G401.6 (cell line): Measurements from ENCODE around the gene MLH1.
"Not testable (repeated sequence)": the region's sequence is repeated elsewhere in the genome, so short reads cannot be mapped to it uniquely, and the experiment has no call there.

ENCODE experiments used
- FAIRE-seq: peaks from 2 replicates; lab custom pipeline; 2012; peaks lifted over from hg19 to GRCh38; lab: Jason Lieb, UNC

Gene MLH1

DNA sequence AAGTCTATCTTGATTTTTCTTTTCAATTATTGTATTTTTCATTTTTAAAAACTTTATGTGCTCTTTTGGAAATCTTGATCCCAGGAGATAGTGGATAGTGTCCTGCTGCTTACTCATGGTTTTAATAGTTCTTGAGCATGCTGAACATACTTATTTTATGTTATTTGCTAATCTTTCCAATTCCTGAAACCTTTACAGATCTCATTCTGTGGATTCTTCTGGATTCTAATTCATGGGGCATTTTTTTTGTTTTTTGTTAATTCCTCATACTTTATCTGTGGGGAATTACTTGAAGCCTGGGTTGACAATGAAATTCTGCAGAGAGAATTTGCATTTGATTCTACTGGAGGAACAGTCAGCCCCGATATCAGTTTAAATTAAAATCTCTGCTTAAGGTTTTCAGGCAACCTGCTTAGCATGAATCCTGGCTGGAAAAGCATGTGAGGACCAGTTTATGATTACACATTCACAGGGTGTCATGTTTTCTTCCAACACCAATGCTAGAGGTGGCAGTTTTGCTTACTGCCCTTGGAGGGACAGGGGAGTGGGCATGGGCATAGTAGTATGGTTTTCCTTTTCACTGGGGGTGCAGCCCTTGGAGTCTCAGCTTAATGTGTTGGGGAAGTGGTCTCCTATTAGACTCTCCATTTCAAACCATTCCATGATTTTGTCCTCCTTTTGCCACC lies 46.0 kb downstream of the MLH1 start:
- FAIRE-seq = no peak

DNA sequence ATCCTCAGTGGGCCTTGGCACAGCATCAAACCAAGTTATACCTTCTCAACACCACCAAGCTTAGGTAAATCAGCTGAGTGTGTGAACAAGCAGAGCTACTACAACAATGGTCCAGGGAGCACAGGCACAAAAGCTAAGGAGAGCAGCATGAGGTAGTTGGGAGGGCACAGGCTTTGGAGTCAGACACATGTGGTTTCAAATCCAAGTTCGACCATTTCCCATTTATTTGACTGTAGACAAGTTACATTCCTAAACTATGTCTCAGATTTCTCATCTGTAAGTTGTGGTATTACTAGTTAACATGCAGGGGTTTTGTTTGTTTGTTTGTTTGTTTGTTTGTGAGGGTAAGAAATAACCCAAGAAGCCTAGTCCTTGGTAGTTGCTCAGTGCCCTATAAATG lies 46.9 kb downstream of the MLH1 start:
- no peak for FAIRE-seq

DNA sequence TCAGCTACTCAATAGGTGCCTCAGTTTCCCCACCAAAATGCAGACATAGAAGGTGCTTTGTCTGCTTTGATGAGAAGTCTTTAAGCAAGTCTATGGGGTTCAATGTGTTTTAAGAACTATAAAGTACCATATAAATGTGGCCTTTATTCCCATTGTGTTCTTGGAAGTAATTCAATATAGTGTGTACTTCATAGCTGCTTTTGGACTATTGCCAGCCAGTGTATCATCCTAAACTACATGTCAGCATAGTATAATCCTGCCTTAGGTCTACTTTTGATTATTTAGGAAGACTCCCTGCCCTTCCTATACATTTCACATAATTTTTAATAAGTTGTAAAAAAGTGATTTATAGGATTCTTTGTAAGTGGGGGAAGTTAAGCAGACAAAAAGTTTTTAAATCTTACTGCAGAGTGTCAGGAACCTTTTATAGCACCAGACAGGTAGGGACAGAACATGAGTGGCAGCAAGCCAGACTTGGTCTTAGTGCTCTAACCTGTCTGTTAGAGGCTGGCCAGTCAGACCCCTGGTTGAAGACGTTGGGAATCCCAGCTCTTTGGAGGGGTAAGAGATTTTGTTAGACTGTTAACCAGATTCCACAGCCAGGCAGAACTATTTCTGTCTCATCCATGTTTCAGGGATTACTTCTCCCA lies 48.4 kb downstream of the MLH1 start:
- FAIRE-seq = no peak

DNA sequence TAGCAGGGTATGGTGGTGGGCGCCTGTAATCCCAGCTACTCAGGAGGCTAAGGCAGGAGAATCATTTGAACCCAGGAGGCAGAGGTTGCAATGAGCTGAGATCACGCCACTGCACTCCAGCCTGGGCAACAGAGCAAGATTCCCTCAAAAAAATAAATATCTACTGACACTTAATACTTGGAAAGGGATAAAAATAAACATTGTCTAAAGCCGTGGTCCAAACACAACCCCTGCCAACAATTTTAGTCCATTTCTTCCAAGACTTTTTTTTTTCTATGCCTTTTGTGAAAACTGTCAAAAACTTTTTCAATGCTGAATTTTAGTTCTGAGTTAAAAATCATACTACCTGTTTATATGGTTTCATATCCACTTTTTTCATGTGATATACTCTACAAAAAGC lies 49.4 kb downstream of the MLH1 start:
- not testable (repeated sequence) for FAIRE-seq

DNA sequence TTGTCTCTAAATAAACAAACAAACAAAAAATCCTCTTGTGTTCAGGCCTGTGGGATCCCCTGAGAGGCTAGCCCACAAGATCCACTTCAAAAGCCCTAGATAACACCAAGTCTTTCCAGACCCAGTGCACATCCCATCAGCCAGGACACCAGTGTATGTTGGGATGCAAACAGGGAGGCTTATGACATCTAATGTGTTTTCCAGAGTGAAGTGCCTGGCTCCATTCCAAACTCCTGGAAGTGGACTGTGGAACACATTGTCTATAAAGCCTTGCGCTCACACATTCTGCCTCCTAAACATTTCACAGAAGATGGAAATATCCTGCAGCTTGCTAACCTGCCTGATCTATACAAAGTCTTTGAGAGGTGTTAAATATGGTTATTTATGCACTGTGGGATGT lies 57.0 kb downstream of the MLH1 start:
- FAIRE-seq = no peak

DNA sequence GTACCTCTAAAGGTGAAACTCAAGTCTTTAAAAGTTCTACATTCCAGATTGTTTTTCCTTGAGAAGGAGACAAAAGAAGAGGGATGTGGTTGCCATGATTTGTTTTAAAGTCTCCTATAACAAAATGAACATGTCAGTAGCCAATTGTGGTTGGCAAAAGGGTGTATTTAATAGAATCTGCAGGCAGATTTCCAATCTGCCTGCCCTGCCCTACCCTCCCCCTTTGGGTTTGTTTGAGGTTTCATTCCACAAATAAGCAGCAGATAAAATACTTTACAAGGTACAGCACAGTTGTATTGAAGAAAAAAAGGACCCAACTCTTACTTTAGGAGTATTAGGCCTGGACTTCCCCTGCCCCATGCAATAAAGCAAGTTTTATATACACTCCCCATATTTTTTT lies 59.5 kb downstream of the MLH1 start:
- FAIRE-seq = no peak

DNA sequence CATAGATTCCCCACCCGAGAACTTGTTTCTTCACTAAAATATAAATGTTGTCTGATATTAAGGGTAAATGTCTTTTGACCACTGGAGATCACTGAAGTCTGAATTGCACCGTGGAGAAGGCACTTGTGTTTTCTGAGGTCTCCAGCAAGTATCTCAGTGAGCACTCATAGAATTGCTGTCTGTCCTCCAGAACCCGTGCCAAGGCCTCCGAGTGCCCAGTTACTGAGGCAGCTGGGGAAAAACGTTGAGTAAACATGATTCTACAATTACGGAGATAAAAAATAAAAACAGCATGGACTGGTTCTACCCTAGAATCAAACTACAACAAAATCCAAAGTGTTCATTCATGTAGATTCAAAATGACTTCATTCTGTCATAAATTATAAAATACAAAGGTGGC lies 60.0 kb downstream of the MLH1 start:
- FAIRE-seq = no peak

DNA sequence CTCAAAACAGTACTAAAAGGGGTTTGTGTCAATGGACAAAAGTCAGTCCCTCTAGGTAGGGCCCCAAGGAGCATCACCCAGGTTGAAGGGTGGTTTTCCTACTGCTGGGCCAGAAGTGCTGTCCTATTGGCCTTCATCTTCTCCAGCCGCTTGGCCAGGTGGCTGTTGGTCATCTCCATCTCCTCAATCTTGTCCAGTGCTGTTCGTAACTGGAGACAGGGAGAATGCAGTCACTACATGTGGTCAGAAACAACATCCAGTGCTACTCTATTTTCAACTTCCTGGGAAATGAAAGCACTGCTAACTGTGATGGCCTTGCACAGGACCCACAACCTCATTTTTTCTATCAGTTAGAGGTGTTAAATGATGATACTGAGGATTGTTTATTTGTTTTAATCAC lies 60.4 kb downstream of the MLH1 start:
- no peak for FAIRE-seq

DNA sequence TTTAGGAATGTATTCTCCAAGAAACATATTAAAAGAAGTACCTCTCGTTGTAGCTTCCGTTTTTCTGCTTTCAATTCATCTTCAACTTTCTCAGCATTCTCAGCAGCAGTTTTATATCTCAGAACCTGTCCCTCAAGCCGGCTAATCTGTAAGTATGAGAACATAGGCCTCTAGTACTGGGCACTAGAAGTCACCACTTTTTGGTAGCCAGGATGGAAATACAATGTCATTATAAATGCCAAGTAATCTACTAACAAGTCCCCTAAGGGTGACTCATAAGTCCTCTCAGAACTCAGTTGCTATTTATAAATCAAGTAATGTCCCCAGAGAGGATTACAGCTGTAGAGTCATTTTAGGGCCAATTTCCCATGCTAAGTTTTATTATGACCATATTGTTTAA lies 61.1 kb downstream of the MLH1 start:
- FAIRE-seq = no peak

DNA sequence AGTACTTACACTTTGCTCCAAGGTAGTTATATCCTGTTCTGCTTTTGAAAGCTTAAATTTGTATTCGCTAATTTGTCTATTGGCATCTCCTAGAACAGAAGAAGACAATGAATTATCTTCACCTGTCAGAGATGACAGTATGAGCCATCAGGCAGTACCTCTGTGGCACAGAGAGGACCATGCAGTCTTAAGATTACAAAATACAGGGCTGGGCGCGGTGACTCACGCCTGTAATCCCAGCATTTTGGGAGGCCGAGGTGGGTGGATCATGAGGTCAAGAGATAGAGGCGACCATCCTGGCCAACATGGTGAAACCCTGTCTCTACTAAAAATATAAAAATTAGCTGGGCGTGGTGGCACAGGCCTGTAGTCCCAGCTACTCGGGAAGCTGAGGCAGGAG lies 61.8 kb downstream of the MLH1 start:
- FAIRE-seq = not testable (repeated sequence)

DNA sequence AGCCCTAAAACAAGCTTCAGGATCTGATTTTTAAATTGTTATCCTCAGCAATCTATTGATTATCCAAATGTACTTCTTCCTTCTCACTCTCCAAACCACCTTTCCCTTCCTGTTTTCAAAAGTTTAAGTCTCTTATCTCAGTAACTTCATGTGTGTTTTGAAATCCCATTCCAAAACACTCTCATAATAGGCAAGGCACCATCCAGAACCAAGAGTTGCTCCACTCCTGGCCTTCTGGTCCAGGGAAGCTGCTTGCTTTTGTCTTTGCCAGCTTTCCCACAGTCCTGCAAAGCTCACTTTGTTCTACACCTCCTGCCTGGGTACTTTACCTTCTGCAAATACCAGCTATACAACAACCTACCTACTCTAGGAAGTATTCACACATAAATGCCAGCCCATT lies 63.5 kb downstream of the MLH1 start:
- no peak for FAIRE-seq

DNA sequence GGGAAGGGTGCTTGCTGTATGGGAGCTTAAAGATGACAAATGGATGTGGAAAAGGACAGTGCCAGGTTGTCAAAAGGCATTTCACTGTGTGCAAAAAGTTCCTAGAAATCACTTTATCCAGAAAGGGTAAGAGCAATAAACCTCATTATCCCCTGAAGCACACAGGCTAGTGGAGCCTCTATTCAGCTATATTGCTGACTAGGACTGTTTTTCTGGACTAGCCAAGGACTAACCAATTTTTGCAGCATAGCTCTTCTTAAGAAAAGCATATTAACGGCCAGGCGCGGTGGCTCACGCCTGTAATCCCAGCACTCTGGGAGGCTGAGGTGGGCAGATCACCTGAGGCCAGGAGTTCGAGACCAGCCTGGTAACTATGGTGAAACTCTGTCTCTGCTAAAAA lies 64.8 kb downstream of the MLH1 start:
- FAIRE-seq = no peak

DNA sequence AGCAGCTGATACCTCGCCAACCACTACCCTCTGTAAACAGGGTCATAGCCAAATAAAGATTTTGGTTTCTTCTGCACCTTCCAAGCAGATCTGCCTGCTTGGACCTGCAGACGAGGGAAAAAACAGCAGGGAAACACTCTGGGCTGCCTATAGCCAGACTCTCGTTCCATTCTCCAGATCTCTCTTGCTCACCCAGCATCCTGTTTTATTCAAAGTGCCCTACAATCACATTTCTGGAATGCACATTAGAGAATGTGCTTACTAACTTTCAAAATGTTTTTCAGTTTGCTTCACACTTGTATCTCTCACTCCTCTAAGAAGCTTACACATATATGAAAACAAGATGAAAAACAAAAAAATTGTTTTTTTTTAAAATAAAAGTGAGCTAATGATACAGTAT lies 71.4 kb downstream of the MLH1 start:
- no peak for FAIRE-seq

DNA sequence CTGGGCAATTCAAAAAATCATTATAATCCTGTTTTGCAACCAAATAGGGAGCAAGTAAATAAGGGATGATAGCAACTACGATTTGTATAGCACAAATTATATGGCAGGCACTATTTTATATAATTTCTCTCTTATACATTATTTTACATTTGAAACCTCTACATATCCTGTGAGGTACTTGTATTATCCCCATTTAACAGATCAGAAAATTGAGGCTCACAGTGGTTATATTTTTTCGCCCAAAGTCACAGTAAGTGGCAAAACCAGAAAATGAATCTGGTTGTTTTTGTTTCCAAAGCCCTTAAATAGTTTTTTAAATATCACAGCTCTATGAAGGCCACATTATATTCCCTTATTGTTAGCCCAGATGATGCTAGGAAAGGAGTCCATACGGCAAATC lies 74.3 kb downstream of the MLH1 start:
- FAIRE-seq = no peak

DNA sequence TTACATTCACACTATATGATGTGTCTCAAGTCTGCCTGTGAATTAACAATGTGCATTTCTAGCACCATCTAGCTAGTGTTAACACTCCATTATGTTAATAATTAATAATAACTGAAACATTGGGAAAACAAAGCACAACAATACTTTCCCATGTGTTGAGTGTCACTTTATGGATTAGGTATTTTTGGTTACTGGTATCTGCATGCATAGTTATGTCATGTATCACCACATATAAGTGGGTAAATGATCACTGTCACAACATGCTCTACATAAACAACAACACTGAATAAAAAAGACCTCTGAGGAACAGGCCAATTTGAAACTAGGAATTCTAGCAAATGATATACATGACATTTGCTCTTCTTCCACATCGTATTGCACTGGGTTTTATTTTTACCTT lies 74.7 kb downstream of the MLH1 start:
- FAIRE-seq = no peak

DNA sequence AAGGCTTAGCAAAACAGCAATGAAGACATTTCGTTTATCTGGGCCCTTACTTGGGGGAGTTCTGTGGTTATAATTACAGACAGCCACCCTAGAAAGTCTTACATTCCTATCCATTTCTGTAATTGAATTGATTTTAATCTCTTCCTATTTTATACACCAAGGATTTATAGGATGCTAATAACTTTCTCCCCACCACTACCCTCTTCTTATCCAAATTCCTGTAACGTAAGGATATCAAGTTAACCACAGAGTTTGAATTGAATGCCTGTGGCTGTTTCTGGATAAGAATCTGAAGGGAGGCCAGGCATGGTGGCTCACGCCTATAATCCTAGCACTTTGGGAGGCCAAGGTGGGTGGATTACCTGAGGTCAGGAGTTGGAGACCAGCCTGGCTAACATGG lies 78.6 kb downstream of the MLH1 start:
- no peak for FAIRE-seq

DNA sequence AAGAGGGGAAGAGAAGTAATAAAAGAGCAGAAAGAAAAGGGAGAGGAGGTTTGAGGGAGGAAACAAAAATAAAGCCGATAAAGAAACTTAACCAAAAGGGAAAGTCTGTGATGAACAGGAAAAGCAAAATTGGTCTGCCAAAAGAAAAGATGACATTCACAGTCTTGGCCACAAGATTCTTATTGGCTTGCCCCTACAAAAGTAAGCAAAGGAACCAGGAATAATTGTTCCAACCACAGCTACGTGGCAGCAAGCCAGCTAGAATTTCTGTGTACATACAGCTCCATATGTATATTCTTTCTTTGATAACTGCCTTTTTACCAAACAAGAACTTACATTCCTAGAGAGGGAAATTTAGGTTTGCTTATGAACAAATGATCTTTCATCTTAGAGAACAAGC lies 79.6 kb downstream of the MLH1 start:
- FAIRE-seq = no peak

DNA sequence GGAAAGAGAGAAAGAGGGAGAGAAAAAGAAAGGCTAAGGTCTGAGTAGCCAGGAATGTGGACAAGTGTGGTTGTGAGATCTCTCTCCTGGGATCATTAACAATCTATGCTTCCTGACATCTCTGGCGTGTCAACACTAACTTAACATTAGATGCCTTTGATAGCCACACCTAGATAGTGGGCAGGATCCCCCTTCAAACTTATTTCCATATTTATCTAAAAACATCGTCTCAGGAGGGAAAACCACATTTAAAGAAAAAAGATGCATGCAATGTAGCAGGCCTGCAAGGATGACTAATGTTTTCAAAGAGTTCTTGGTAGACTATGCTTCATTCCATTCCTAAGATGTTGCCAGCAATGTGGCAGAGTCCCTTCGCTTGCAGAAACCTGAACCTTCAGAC lies 80.9 kb downstream of the MLH1 start:
- no peak for FAIRE-seq

DNA sequence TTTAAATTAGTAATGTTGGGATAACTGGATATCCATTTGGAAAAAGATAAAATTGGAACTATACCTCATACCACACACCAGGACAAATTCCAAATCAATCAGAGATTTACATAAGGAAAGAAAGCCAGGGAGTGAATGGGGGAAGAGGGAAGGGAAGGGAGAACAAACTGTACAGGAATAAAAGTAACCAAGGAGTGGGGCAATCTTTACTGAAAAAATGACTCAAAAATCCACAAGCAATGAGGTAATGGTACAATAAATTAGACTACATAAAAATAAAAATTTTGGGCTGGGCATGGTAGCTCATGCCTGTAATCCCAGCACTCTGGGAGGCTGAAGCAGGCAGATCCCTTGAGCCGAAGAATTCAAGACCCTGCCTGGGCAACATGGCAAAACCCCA lies 82.6 kb downstream of the MLH1 start:
- FAIRE-seq = no peak

DNA sequence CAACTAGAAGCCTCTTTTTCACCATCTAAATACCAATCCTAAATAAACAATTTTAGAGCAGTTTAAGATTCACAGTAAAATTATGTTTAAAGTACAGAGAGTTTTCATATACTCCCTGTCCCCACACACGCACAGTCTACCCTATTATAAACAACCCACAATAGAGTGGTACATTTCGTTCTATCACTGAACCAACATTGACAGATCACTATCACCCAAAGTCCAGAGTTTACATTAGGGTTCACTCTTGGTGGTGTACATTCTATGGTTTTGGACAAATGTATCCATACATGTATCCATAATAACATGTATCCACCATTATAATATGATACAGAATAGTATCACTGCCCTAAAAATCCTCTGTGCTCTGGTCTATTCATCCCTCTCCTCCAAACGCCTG lies 89.0 kb downstream of the MLH1 start:
- no peak for FAIRE-seq

DNA sequence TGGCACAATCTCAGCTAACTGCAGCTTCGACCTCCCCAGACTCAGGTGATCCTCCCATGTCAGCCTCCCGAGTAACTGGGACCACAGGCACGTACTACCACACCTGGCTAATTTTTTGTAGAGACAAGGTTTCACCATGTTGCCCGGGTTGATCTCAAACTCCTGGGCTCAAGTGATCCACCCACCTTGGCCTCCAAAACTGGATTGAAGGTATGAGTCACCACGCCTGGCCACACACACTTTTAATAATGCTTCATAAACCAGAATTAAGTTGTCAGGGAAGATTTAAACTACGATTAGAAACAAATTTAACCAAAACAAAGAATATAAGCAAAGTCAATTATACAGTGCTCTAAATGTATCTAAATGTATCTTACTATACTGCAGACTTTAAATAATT lies 93.6 kb downstream of the MLH1 start:
- no peak for FAIRE-seq

DNA sequence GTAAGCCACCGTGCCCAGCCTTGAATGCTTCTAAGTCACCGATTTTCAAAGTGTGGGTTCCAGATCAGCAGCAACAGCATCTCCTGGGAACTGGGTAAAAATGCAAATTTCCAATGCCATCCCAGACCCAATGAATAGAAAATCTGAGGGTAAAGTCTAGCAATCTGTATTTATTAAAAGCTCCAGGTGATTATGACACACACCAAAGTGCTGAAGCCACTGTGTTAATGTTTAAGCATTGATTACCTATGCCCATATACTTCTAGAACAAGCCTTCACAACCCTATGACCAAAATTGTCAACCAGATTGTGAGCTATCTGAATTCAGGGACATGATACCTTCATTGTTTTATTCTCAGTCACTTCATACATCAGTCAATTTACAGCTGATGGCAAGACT lies 94.6 kb downstream of the MLH1 start:
- no peak for FAIRE-seq

DNA sequence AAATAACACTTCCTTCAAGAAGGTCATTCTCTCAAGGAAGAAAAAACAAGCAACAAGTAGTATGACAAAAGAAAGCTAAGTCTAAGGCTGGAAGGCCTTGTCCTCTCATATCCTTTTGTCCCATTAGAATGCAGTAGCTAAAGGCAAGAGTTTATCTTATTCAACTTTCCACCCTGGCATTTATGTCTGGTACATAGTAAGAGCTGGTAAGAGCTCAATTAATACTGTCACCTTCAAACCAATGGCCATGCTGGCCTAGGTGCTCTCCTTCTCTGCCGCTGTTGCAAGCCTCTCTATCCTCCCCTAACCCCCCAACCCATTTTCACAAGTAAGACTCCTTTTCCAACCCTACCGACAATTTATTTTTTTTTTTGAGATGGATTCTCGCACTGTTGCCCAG lies 99.2 kb downstream of the MLH1 start:
- FAIRE-seq = no peak

DNA sequence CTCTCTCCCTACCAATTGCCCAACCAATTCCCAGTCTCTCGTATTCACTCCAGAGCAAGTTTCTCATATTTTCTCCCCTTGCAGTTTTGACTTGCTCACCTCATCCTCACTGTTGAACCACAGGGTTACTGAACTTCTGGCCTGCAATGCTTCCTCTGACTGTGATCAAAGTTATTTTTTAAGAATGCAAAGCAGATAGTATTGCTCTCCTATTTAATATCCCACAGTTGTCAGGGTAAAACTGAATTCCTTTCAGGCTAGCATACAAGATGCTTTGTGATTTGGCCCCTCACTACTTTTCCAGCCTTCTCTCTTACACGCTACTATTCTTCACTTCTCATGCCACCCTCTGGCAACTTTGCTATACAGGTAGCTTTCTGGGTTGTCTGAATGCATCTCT lies 100.2 kb downstream of the MLH1 start:
- FAIRE-seq = no peak

DNA sequence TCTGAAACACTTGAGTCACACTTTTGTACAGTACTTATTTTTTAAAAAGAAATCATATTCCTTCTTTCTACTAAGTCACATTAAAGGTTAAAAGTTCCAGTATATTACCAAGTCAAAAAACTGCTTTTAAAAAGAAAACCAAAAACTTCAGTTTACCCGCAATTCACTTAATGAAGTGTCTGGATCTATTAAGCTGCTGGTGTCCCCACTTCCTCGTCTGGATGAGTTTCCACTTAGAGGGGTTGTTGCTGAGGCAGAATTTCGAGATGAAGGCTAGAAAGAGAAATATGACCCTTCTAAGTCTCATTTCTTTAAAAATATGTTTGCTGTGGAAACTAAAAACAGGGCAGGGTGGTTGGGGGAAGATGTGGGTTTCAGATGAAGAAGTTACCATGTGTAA lies 101.3 kb downstream of the MLH1 start:
- FAIRE-seq = no peak
